Left lung (tissue), 10 donors: ENCODE measurements around the gene TAAR9. TPM values are rescaled to one million over a fixed set of nuclear protein-coding genes. Genes with fewer than 3 reads are reported as not detected.

Source experiments
- ATAC-seq: fragments of 200-7000 bp; cut with Tn5 transposase; one replicate; pipeline ENCODE4 v1.9.1; 2020; ENCODE audit warnings: moderate library complexity
- DNase-seq, 4 donors: peaks; one replicate each; pipeline ENCODE4 v3.0.0-alpha.2; 2013 to 2020
- H3K27ac ChIP-seq, 2 donors: fragments of 200-600 bp; sonication (generic) in 1 of 2; one replicate each; pipeline versions ENCODE4 v1.5.0 to v1.8.0; 2020 to 2021
- H3K27me3 ChIP-seq, 2 donors: fragments of 200-600 bp; sonication (generic) in 1 of 2; one replicate each; pipeline versions ENCODE4 v1.5.0 to v1.8.0; 2020 to 2021
- H3K36me3 ChIP-seq, 2 donors: fragments of 200-600 bp; sonication (generic) in 1 of 2; one replicate each; pipeline versions ENCODE4 v1.5.0 to v1.8.0; 2020 to 2021
- H3K4me1 ChIP-seq, 2 donors: fragments of 200-600 bp; one replicate each; pipeline ENCODE4 v1.8.0; 2021
- H3K4me3 ChIP-seq, 2 donors: fragments of 200-600 bp; sonication (generic) in 1 of 2; one replicate each; pipeline versions ENCODE4 v1.5.0 to v1.8.0; 2020 to 2021; ENCODE audit warnings: mild to moderate bottlenecking in 1 of 2
- H3K9me3 ChIP-seq, 2 donors: fragments of 200-600 bp; sonication (generic) in 1 of 2; one replicate each; pipeline versions ENCODE4 v1.5.0 to v1.8.0; 2020 to 2021
- intact Hi-C, 2 donors: fragments of 100-400 bp; cut with DNase I; formaldehyde crosslinking; loops; one replicate each; pipeline versions ENCODE4 v1.11.2 to v1.14.2; 2022
- polyA plus RNA-seq, 6 donors: library from polyadenylated mRNA; unstranded; fragments of 120-200 nt; gene quantifications; one replicate each; pipeline ENCODE4 v1.2.1, GENCODE V29; 2013; ENCODE audit not compliant: insufficient read length in 6 of 6
- total RNA-seq, 2 donors: library from RNA; stranded (reverse); fragmentation: NEBNext Ultra II Directional; extraction: Animal tissue kit (Norgen Biotek cat#: 25700); gene quantifications; one replicate each; pipeline ENCODE4 v1.2.1, GENCODE V29; 2021
- TF ChIP-seq, protein P1 (sequence below), 2 donors: fragments of 200-600 bp; sonication (generic) in 1 of 2; IDR thresholded peaks; one replicate each; pipeline versions ENCODE4 v1.5.0 to v1.8.0; 2021; ENCODE audit warnings: antibody characterized with exemption in 2 of 2
- donor health status: DM: no; HTN: yes; CAD: no.
- donor health status: DM: no; HTN: no; CAD: no.

The TAAR9 gene
- total and polyA plus RNA-seq, 8 donors, result not detected

DNA sequence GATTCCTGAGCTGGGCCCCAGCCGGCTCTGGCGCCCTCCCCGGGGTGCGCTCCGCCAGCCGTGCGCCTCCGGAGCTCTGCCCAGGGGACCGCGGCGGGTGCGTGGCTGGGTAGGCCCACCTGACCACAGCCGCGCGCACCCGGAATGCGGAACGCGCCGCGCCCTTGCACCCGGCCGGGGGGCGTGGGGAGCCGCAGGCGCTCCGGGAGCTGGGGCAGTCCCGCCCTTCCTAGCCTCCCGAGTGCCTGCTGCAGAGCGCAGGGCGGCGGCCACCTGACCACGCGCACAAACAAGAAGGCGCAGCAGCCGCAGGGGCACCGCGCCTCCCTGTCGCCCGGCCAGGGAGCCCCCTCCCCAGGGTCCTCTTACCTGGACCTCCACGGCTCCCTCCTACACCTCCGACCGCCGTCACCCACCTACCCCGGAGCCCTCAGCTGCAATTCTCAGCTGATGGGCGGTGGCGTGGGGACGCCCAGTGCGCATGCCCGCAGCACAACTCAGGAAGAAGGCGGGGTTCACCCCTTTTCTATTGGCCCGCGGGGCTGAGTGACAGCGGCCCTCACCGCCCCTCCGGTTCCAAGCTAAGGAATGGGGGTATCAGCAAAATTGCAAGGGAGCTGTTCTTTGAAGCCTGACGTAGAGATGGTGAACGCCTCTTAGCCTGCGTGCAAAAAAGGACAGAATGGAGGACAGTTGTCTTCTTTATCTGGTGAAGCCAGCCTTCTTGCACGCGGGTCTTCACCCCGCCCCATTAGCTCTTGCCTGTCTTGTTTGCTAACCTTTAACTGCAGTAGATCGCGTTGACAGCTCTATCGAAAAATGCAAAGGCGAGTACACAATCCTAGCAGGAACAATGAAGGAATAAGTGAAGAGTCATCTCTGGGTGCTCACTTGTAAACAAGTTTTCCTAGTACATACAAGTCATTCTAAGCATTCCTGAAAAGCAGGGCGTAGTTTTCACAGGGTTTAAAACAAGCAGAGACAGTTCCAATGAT is 25.1 kb upstream of the TAAR9 start, which contains the start of gene STX7:
Gene STX7, minus strand, starts transcription at position 479 of the 995 bp plus-strand sequence. CDS start 9,586 bp downstream, outside the sequence.
- Histone ChIP-seq H3K9me3 (no peaks in the 10 kb centered on the region), H3K4me3 (peak within 1 kb of the TSS; percentile 93 to 95), H3K27ac (peak within 1 kb of the TSS; percentile 92 to 98), H3K36me3 (peaks cover 0 to 9% of the 10 kb centered on the region in 2 donors), H3K27me3 (no peaks in the 10 kb centered on the region), H3K4me1 (peaks cover 7 to 42% of the 10 kb centered on the region in 2 donors)
- TF ChIP-seq, protein P1, sequence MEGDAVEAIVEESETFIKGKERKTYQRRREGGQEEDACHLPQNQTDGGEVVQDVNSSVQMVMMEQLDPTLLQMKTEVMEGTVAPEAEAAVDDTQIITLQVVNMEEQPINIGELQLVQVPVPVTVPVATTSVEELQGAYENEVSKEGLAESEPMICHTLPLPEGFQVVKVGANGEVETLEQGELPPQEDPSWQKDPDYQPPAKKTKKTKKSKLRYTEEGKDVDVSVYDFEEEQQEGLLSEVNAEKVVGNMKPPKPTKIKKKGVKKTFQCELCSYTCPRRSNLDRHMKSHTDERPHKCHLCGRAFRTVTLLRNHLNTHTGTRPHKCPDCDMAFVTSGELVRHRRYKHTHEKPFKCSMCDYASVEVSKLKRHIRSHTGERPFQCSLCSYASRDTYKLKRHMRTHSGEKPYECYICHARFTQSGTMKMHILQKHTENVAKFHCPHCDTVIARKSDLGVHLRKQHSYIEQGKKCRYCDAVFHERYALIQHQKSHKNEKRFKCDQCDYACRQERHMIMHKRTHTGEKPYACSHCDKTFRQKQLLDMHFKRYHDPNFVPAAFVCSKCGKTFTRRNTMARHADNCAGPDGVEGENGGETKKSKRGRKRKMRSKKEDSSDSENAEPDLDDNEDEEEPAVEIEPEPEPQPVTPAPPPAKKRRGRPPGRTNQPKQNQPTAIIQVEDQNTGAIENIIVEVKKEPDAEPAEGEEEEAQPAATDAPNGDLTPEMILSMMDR (IDR thresholded peaks at IDR 0.05), result no peak
- intact Hi-C loops, result no loop called here
- DNase-seq (peak; percentile 89 to 95 (median 94)), ATAC-seq (peak; percentile 95)

DNA sequence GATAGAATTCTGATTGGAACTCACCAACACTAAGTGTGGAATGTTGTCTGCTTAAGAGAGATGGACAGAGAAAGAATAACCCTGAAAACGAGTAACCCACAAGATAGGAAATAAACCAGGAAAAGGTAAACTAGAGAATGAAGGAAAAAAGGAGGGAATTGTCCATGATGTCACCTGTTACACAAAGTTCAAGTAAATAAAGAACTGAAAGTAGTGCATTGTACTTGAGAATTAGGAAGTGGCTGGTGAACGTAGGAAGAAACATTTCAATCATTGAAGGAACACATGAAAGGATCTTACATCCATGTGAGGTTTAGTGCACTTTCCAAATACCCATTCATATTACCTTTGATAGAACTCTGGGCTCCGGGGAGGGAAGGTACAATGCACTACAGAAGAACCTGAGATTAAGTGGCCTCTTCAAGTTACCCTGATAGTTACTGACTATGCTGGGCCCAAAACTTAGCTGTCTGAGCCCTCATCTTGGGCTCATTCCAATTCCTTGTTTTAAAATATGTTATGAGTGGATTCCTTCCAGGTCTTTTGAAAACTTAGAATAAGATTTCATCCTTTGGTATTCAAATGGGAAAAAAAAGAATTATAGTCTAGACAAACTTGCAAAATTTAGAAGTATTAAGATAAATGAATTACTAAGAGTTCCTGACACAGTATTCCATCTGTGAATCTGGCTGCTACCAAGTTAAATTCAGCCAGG is 24.1 kb upstream of the TAAR9 start:
- Histone ChIP-seq H3K27ac (peak overlapping the region in 1 of 2 donors; percentile 98), H3K9me3 (no peaks in the 10 kb centered on the region), H3K27me3 (no peaks in the 10 kb centered on the region), H3K4me1 (peaks cover 7 to 36% of the 10 kb centered on the region in 2 donors), H3K36me3 (no peaks in the 10 kb centered on the region), H3K4me3 (peak overlapping the region in 1 of 2 donors; percentile 95)
- DNase-seq, result no peak
- intact Hi-C loops, result no loop called here
- TF ChIP-seq, protein P1 (IDR thresholded peaks at IDR 0.05), result no peak
- no peak for ATAC-seq

DNA sequence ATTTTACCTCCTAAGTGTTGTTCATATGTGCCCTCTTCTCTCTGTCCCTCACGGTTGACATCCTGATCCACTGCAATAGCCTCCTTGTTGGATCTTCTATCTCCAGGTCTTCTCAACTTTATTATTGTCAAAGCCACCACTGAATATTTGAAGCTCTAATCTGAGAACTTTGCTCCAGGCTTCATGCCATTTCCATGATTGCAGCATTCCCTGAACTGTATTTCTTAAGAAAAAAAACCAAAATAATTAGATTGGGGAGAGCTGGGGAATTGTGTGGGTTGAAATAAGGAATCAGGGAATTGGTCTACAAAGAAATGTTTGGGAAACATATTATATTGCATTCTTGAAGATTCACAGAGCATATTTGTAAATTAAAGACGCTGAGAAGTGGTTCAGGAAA is 22.7 kb upstream of the TAAR9 start:
- intact Hi-C loops, result no loop called here
- H3K9me3 ChIP-seq, result no peaks in the 10 kb centered on the region
- ATAC-seq (no peak), DNase-seq (no peak)
- H3K27me3 ChIP-seq, result no peaks in the 10 kb centered on the region
- no peak overlapping the region for H3K4me3 ChIP-seq
- H3K36me3 ChIP-seq, result no peaks in the 10 kb centered on the region
- TF ChIP-seq, protein P1 (IDR thresholded peaks at IDR 0.05), result no peak
- H3K4me1 ChIP-seq, result peaks cover 7 to 27% of the 10 kb centered on the region in 2 donors
- H3K27ac ChIP-seq, result no peak overlapping the region

DNA sequence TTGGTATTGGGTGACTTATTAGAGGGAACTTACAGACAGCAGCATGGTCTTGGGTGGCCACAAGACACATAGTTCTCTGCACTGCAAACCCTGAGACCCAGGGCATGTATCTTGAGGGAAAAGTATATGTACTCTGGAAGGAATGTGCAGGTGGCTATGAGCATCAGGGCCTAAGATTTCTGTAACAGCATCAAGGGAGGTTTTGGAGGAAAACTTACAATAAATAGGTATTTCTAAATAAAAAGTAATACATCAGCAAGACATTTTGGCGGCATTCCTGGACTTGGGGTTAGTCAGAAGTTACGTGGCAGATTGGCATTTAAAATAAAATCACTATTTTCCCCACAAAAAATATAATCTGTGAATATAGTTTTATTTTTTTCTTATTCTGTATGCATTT is 17.1 kb upstream of the TAAR9 start:
- Histone ChIP-seq H3K27ac (no peak overlapping the region), H3K9me3 (no peaks in the 10 kb centered on the region), H3K4me1 (no peaks in the 10 kb centered on the region), H3K4me3 (no peak overlapping the region), H3K36me3 (no peaks in the 10 kb centered on the region), H3K27me3 (no peaks in the 10 kb centered on the region)
- intact Hi-C loops, result no loop called here
- no peak for DNase-seq
- no peak for ATAC-seq
- TF ChIP-seq, protein P1 (IDR thresholded peaks at IDR 0.05), result no peak

DNA sequence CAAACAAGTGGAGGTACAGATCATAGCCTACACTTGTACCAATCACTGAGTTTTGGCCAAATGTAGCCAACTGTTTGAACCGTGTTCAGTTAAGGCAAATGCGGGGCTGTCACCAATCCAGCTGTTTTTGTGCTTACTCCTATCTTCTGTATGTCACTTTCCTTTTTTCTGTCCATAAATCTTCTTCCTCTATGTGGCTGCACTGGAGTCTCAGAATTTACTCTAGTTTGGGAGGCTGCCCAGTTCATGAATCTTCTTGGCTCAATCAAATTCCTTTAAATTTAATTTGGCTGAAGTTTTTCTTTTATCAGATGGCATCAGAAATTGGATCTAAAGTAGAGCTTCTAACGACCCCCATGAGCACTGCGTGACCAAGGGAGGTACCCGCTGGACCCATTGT is 13.4 kb upstream of the TAAR9 start:
- intact Hi-C loops, result no loop called here
- Histone ChIP-seq H3K27me3 (no peaks in the 10 kb centered on the region), H3K36me3 (no peaks in the 10 kb centered on the region), H3K4me1 (no peaks in the 10 kb centered on the region), H3K9me3 (no peaks in the 10 kb centered on the region), H3K27ac (no peak overlapping the region), H3K4me3 (no peak overlapping the region)
- DNase-seq, result no peak
- TF ChIP-seq, protein P1 (IDR thresholded peaks at IDR 0.05), result no peak
- ATAC-seq, result no peak
